GM12891 (cell line): ENCODE measurements around the gene RHBDL2.

Experiments used
- POLR2A ChIP-seq: IDR thresholded peaks from 2 replicates; pipeline ENCODE4 v1.6.1; 2011; ENCODE audit warnings: low read depth, low read length, control low read depth
- POLR2AphosphoS5 ChIP-seq: IDR thresholded peaks from 2 replicates; pipeline ENCODE4 v1.6.1; 2011; ENCODE audit warnings: low read depth, low read length, control low read depth
- POU2F2 ChIP-seq: IDR thresholded peaks from 2 replicates; pipeline ENCODE4 v1.6.1; 2011; ENCODE audit warnings: low read depth, mild to moderate bottlenecking, control low read depth, low read length, moderate library complexity
- TAF1 ChIP-seq: IDR thresholded peaks from 2 replicates; pipeline ENCODE4 v1.6.1; 2011; ENCODE audit warnings: low read depth, low read length, control low read depth

DNA sequence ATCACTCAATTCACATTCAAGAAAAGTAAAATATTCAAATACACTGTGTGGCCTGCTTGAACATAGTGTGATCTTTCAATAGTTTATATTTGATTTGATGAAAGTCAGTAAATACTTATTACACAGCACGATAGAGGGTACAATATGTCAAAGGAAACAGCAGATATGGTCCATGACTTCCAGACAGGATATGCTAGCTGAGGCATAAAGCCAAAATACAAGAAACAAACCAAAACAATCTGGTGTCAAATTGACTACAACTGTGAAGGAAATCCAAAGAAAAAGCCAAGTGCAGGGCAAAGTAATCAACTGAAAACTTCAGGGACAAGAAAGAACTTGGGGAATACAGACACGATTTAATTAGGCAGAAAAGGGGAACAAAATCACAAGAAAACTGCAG lies 101.3 kb downstream of the RHBDL2 start:
- TF ChIP-seq POLR2A, result no peak
- no peak for TF ChIP-seq TAF1
- TF ChIP-seq POU2F2, result no peak
- TF ChIP-seq POLR2AphosphoS5, result no peak
